ENCODE data around the gene PPIF.

The PPIF gene

GRCh38 chr10:79349766-79350406, 2.6 kb downstream of the PPIF start:
- DNase-seq = no peak

- no peak for DNase-seq
Measured at GRCh38 chr10:79350407-79351154, 3.3 kb downstream of the PPIF start.

GRCh38 chr10:79351332-79351731, 4.1 kb downstream of the PPIF start:
- DNase-seq = no peak

- no peak for DNase-seq
Measured at GRCh38 chr10:79352035-79352877, 5.0 kb downstream of the PPIF start.

- no peak for DNase-seq
Measured at GRCh38 chr10:79353000-79353406, 5.7 kb downstream of the PPIF start.

- DNase-seq = no peak
Measured at GRCh38 chr10:79353726-79354125, 6.5 kb downstream of the PPIF start.

- DNase-seq = no peak
Measured at GRCh38 chr10:79354141-79354540, 6.9 kb downstream of the PPIF start.

- no peak for DNase-seq
Measured at GRCh38 chr10:79354615-79355014, 7.3 kb downstream of the PPIF start.

GRCh38 chr10:79355420-79356017, 8.2 kb downstream of the PPIF start:
- DNase-seq = no peak

- no peak for DNase-seq
Measured at GRCh38 chr10:79356104-79356503, 8.8 kb downstream of the PPIF start.

GRCh38 chr10:79357180-79357579, 9.9 kb downstream of the PPIF start:
- no peak for DNase-seq

GRCh38 chr10:79358811-79359210, 11.5 kb downstream of the PPIF start:
- no peak for DNase-seq

- no peak for DNase-seq
Measured at GRCh38 chr10:79359816-79360498, 12.7 kb downstream of the PPIF start.

GRCh38 chr10:79360499-79361342, 13.5 kb downstream of the PPIF start:
- DNase-seq = no peak

- DNase-seq = no peak
Measured at GRCh38 chr10:79361726-79362397, 14.6 kb downstream of the PPIF start.

- no peak for DNase-seq
Measured at GRCh38 chr10:79367426-79368189, 20.3 kb downstream of the PPIF start.

GRCh38 chr10:79372871-79373270, 25.6 kb downstream of the PPIF start:
- no peak for DNase-seq

- DNase-seq = no peak
Measured at GRCh38 chr10:79374312-79375191, 27.3 kb downstream of the PPIF start.

Measured in NCI-H2029 treated with DMSO at 0.1 percent for 48 hours (cell line).